HL-60 (cell line): ENCODE data around the gene FGA.

Experiments used
- DNase-seq, 2 experiments: peaks; one replicate each; pipeline ENCODE4 v3.0.0-alpha.2; 2010 to 2020; ENCODE audit warnings: low read depth in 1 of 2, low spot score in 1 of 2
- H3K27ac ChIP-seq: fragments of 250-450 bp; sonication (Bioruptor Pico); replicated peaks from 2 replicates; pipeline ENCODE4 v1.5.1; 2020; ENCODE audit warnings: mild to moderate bottlenecking, moderate library complexity
- H3K27me3 ChIP-seq: fragments of 250-450 bp; sonication (Bioruptor Pico); 2 replicates; pipeline ENCODE4 v1.5.1; 2021; ENCODE audit warnings: mild to moderate bottlenecking, moderate library complexity; ENCODE audit not compliant: insufficient read depth, poor library complexity, severe bottlenecking
- H3K4me3 ChIP-seq: replicated peaks from 2 replicates; pipeline ENCODE4 v1.5.1; 2011; ENCODE audit warnings: mild to moderate bottlenecking, control low read depth, low read length; ENCODE audit not compliant: insufficient read depth
- CTCF ChIP-seq: IDR thresholded peaks from one replicate; pipeline ENCODE4 v1.5.1; 2011; ENCODE audit warnings: low read length, control low read depth, inconsistent platforms; ENCODE audit not compliant: insufficient read depth
- GABPA ChIP-seq: IDR thresholded peaks from 2 replicates; pipeline ENCODE4 v1.6.1; 2012; ENCODE audit warnings: low read depth
- POLR2AphosphoS5 ChIP-seq: IDR thresholded peaks from 2 replicates; pipeline ENCODE4 v1.6.1; 2012; ENCODE audit warnings: low read depth
- REST ChIP-seq: IDR thresholded peaks from 2 replicates; pipeline ENCODE4 v1.6.1; 2012; ENCODE audit warnings: low read depth; ENCODE audit not compliant: insufficient replicate concordance
- SPI1 ChIP-seq: IDR thresholded peaks from 2 replicates; pipeline ENCODE4 v1.6.1; 2012; ENCODE audit warnings: low read depth, mild to moderate bottlenecking, borderline replicate concordance

FGA gene

DNA sequence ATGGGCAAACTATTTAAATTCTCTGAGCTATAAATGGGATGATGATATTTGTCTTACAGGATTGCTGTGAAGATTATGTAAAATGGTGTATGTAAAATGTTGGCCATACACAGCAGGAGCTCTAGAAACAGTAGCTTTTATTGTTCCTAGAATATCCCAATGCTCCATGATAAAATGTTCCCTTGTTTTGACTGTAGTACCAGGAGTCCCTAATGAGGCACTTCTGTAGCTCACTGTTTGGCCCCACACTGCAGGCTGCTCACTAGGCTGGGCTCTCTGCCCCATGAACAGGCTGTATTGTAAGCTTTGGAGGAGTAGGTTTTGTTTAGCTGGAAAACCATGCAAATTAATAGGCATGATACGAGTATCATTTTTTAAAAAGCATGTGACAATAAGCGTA, 3.3 kb upstream of the FGA start:
- no peak for DNase-seq
- TF ChIP-seq CTCF: no peak
- TF ChIP-seq SPI1: no peak
- no peak for TF ChIP-seq POLR2AphosphoS5
- TF ChIP-seq GABPA: no peak
- no peak for TF ChIP-seq REST
- no peak overlapping the region for H3K4me3 ChIP-seq
- H3K27me3 ChIP-seq: peaks cover under 1% of the 10 kb centered on the region
- H3K27ac ChIP-seq: no peak overlapping the region

- no peak for DNase-seq
- peaks cover 3% of the 10 kb centered on the region for H3K27me3 ChIP-seq
- no peak for TF ChIP-seq GABPA
- TF ChIP-seq POLR2AphosphoS5: no peak
- TF ChIP-seq SPI1: no peak
- no peak for TF ChIP-seq CTCF
- TF ChIP-seq REST: no peak
- H3K27ac ChIP-seq: no peak overlapping the region
- H3K4me3 ChIP-seq: no peak overlapping the region
Observed at GRCh38 chr4:154591890-154592289, 1.3 kb upstream of the FGA start.

GRCh38 chr4:154589296-154590197, 995 bp downstream of the FGA start:
- TF ChIP-seq SPI1: no peak
- TF ChIP-seq GABPA: no peak
- TF ChIP-seq CTCF: no peak
- no peak for TF ChIP-seq POLR2AphosphoS5
- TF ChIP-seq REST: no peak
- DNase-seq: no peak
- Histone ChIP-seq H3K27ac (no peak overlapping the region), H3K27me3 (peaks cover 3% of the 10 kb centered on the region), H3K4me3 (no peak overlapping the region)
